Right lobe of liver (tissue), 6 donors: ENCODE data around the gene ETS2. TPM values are rescaled to one million over a fixed set of nuclear protein-coding genes. Genes with fewer than 3 reads are reported as not detected.

ENCODE experiments used
- ATAC-seq, 4 donors: fragments of 200-7000 bp; cut with Tn5 transposase; one replicate each; pipeline ENCODE4 v1.9.1; 2020; ENCODE audit warnings: mild to moderate bottlenecking in 4 of 4, moderate library complexity in 4 of 4
- DNase-seq, 3 donors: peaks; one replicate each; pipeline ENCODE4 v3.0.0-alpha.2; 2020
- H3K27ac ChIP-seq, 3 donors: fragments of 200-600 bp; one replicate each; pipeline ENCODE4 v1.8.0; 2022
- H3K27me3 ChIP-seq, 2 donors: fragments of 200-600 bp; one replicate each; pipeline ENCODE4 v1.8.0; 2022
- H3K36me3 ChIP-seq, 4 donors: fragments of 200-600 bp; sonication (generic) in 1 of 4; one replicate each; pipeline versions ENCODE4 v1.5.1 to v1.8.0; 2017 to 2022; ENCODE audit warnings: control low read depth in 1 of 4
- H3K4me1 ChIP-seq, 4 donors: fragments of 200-600 bp; sonication (generic) in 1 of 4; one replicate each; pipeline versions ENCODE4 v1.5.1 to v1.8.0; 2017 to 2022; ENCODE audit warnings: control low read depth in 1 of 4
- H3K4me3 ChIP-seq, 3 donors: fragments of 200-600 bp; one replicate each; pipeline ENCODE4 v1.8.0; 2022
- H3K9me3 ChIP-seq, 4 donors: fragments of 200-600 bp; sonication (generic) in 1 of 4; one replicate each; pipeline versions ENCODE4 v1.5.1 to v1.8.0; 2017 to 2022; ENCODE audit warnings: control low read depth in 1 of 4
- POLR2A ChIP-seq: fragments of 450-650 bp; IDR thresholded peaks from one replicate; pipeline ENCODE4 v1.6.1; 2017; ENCODE audit warnings: antibody characterized with exemption, mild to moderate bottlenecking
- WGBS: methylation state at CpG from one replicate; pipeline ENCODE4 v1.1.6; 2018; ENCODE audit warnings: low coverage, low lambda C conversion rate; ENCODE audit not compliant: insufficient coverage; ENCODE audit errors: missing lambda C conversion rate; 5-methylcytosine and 5-hydroxymethylcytosine counted together
- intact Hi-C, 2 donors: fragments of 100-400 bp; cut with DNase I; formaldehyde crosslinking; loops; one replicate each; pipeline versions ENCODE4 v1.11.2 to v1.14.1; 2022
- total RNA-seq, 6 experiments: library from RNA; depleted of rRNA in 2 of 6; stranded (reverse); fragments of >200 nt in 2 of 6; fragmentation: NEBNext Ultra II Directional in 3 of 6; extraction: Animal tissue kit (Norgen Biotek cat#: 25700) in 3 of 6; gene quantifications; one replicate each; pipeline versions ENCODE4 v1.1.0 to v1.2.4, GENCODE V29; 2016 to 2023
- TF ChIP-seq, protein P1 (sequence below), 4 donors: fragments of 200-600 bp in 3 of 4; fragments of 450-650 bp in 1 of 4; IDR thresholded peaks; one replicate each; pipeline versions ENCODE4 v1.5.1 to v1.8.0; 2016 to 2022; ENCODE audit warnings: antibody characterized with exemption in 4 of 4, mild to moderate bottlenecking in 2 of 4
- donor health status: DM: no; HTN: yes; CAD: no.
- donor health status: DM: no; HTN: no; CAD: no.
- donor health status: DM: no; HTN: no; CAD: no.
- donor health status: DM: no; HTN: yes; CAD: no.
- donor health status: DM: no; HTN: yes; CAD: no.

ETS2 gene
- total RNA-seq, 6 experiments from 2014 or later, result 38.3 to 252 (median 129) TPM

- H3K4me3 ChIP-seq, result no peak overlapping the region
- no peak for ATAC-seq
- WGBS, result 59% methylated on average over 10 of the region's 14 CpGs
- intact Hi-C loops, result no loop called here
- H3K27me3 ChIP-seq, result no peaks in the 10 kb centered on the region
- no peaks in the 10 kb centered on the region for H3K36me3 ChIP-seq
- no peak for TF ChIP-seq POLR2A
- TF ChIP-seq, protein P1, sequence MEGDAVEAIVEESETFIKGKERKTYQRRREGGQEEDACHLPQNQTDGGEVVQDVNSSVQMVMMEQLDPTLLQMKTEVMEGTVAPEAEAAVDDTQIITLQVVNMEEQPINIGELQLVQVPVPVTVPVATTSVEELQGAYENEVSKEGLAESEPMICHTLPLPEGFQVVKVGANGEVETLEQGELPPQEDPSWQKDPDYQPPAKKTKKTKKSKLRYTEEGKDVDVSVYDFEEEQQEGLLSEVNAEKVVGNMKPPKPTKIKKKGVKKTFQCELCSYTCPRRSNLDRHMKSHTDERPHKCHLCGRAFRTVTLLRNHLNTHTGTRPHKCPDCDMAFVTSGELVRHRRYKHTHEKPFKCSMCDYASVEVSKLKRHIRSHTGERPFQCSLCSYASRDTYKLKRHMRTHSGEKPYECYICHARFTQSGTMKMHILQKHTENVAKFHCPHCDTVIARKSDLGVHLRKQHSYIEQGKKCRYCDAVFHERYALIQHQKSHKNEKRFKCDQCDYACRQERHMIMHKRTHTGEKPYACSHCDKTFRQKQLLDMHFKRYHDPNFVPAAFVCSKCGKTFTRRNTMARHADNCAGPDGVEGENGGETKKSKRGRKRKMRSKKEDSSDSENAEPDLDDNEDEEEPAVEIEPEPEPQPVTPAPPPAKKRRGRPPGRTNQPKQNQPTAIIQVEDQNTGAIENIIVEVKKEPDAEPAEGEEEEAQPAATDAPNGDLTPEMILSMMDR (IDR thresholded peaks at IDR 0.05), result no peak
- no peaks in the 10 kb centered on the region for H3K4me1 ChIP-seq
- no peak overlapping the region for H3K27ac ChIP-seq
- DNase-seq, result no peak
- H3K9me3 ChIP-seq, result no peaks in the 10 kb centered on the region
These were observed 45.5 kb upstream of the ETS2 start for GRCh38 chr21:38760017-38760761.

DNA sequence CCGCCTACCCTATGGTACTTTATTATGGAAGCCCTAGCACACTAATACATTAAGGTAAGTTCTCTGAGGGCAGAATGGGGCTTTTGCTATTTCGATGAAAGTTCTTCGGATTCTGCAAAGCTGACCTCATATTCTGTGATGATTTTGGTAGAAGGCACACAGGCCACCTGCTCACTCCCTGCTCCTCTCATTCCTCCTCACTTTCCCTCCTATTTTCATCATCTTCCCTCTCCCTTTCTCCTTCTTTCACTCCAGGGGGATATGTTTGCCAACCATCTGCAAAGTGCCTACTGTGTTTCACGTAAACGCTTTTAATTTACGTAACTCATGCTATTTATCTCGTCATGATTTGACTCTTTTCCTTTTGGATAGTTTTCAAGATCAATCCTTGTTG is 45.0 kb upstream of the ETS2 start:
- Histone ChIP-seq H3K4me3 (no peak overlapping the region), H3K9me3 (no peaks in the 10 kb centered on the region), H3K4me1 (no peaks in the 10 kb centered on the region), H3K27me3 (no peaks in the 10 kb centered on the region), H3K36me3 (no peaks in the 10 kb centered on the region), H3K27ac (no peak overlapping the region)
- TF ChIP-seq, protein P1 (IDR thresholded peaks at IDR 0.05), result no peak
- TF ChIP-seq POLR2A, result no peak
- intact Hi-C loops, result no loop called here
- no peak for DNase-seq
- 37% methylated on average over 4 of the region's 7 CpGs for WGBS
- ATAC-seq, result no peak

DNA sequence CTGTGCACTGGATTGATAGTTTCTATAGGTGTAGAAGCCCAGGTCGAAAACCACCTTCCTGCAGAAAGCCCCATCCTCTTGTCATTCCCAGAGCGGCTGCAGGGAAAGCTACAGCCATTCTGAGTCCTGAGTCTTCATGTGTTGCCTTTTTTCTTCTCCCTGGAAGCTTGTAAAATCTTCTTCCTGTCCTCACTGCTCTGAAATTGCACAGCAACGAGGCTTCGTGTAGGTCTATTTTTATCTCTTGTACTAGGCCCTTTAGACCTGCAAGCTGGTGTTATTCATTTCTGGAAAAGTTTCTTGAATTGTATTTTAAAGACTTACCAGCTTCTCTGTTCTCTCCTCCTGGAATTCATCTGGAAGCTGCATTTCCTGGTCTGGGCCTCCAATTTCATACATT is 44.2 kb upstream of the ETS2 start:
- Histone ChIP-seq H3K9me3 (no peaks in the 10 kb centered on the region), H3K4me1 (peaks cover 0 to 3% (median 0%) of the 10 kb centered on the region in 4 donors), H3K27me3 (no peaks in the 10 kb centered on the region), H3K36me3 (no peaks in the 10 kb centered on the region), H3K4me3 (no peak overlapping the region), H3K27ac (no peak overlapping the region)
- TF ChIP-seq POLR2A, result no peak
- TF ChIP-seq, protein P1 (IDR thresholded peaks at IDR 0.05), result no peak
- ATAC-seq (no peak), DNase-seq (no peak)
- intact Hi-C loops, result no loop called here
- WGBS, result 52% methylated on average over 4 of the region's 4 CpGs

- intact Hi-C loops, result no loop called here
- ATAC-seq, result no peak
- no peak for TF ChIP-seq POLR2A
- TF ChIP-seq, protein P1 (IDR thresholded peaks at IDR 0.05), result no peak
These were observed 40.7 kb upstream of the ETS2 start for GRCh38 chr21:38765056-38765455.

More at GRCh38 chr21:38765056-38765455, 40.7 kb upstream of the ETS2 start:
- DNase-seq, result no peak
- no peaks in the 10 kb centered on the region for H3K27me3 ChIP-seq
- H3K36me3 ChIP-seq, result no peaks in the 10 kb centered on the region
- no peak overlapping the region for H3K27ac ChIP-seq
- 85% methylated on average over 4 of the region's 6 CpGs for WGBS
- no peak overlapping the region for H3K4me3 ChIP-seq
- no peaks in the 10 kb centered on the region for H3K9me3 ChIP-seq
- peaks cover 0 to 7% (median 0%) of the 10 kb centered on the region in 4 donors for H3K4me1 ChIP-seq
